K562 (cell line): ENCODE measurements around the gene CST6. TPM values are rescaled to one million over a fixed set of nuclear protein-coding genes. Genes with fewer than 3 reads are reported as not detected.

Experiments used
- ATF1 ChIP-seq, 2 experiments: fragments of 450-650 bp in 1 of 2; IDR thresholded peaks; 2 replicates each; pipeline ENCODE4 v1.6.1; 2016; ENCODE audit warnings: missing compliant biosample characterization in 1 of 2, missing genetic modification characterization in 1 of 2
- ATF3 ChIP-seq, 2 experiments: fragments of 450-650 bp in 1 of 2; sonication (generic) in 1 of 2; formaldehyde crosslinking in 1 of 2; IDR thresholded peaks in 1 of 2; conservative IDR thresholded peaks in 1 of 2; 2 replicates each; pipeline versions ENCODE4 v1.6.1 to v1.8.1; 2016 to 2023; ENCODE audit warnings: mild to moderate bottlenecking in 2 of 2, moderate library complexity in 2 of 2, inconsistent platforms in 1 of 2, missing genetic modification reagents in 1 of 2
- ATF7 ChIP-seq: fragments of 450-650 bp; IDR thresholded peaks from 2 replicates; pipeline ENCODE4 v1.7.1; 2014; ENCODE audit warnings: mild to moderate bottlenecking, moderate library complexity
- CBX3 ChIP-seq, 2 experiments: IDR thresholded peaks; 1 replicate in 1 of 2; 2 replicates in 1 of 2; pipeline ENCODE4 v1.6.1; 2012; ENCODE audit warnings: inconsistent platforms in 2 of 2, low read length in 2 of 2, borderline replicate concordance in 1 of 2, control low read depth in 1 of 2
- CTBP1 ChIP-seq: fragments of 450-650 bp; IDR thresholded peaks from 2 replicates; pipeline ENCODE4 v1.6.1; 2016; ENCODE audit warnings: borderline replicate concordance
- EZH2 ChIP-seq: IDR thresholded peaks from 2 replicates; pipeline ENCODE4 v1.6.1; 2012; ENCODE audit warnings: low read depth, mild to moderate bottlenecking, inconsistent platforms, low read length, borderline replicate concordance
- HMBOX1 ChIP-seq: sonication (generic); IDR thresholded peaks from 2 replicates; pipeline ENCODE4 v1.6.1; 2016
- HMG20A ChIP-seq: fragments of 450-650 bp; formaldehyde crosslinking; conservative IDR thresholded peaks from 2 replicates; pipeline ENCODE4 v1.4.0; 2020; ENCODE audit warnings: mild to moderate bottlenecking, mixed read lengths
- HOMEZ ChIP-seq: fragments of 250-450 bp; sonication (Bioruptor Pico); IDR thresholded peaks from 2 replicates; pipeline ENCODE4 v1.4.0; 2020; ENCODE audit warnings: mild to moderate bottlenecking, moderate library complexity
- HSF4 ChIP-seq: fragments of 250-450 bp; sonication (Bioruptor Pico); IDR thresholded peaks from 2 replicates; pipeline ENCODE4 v2.1.2; 2022; ENCODE audit warnings: mild to moderate bottlenecking, moderate library complexity, borderline replicate concordance
- KDM4B ChIP-seq, 2 experiments: fragments of 450-650 bp in 1 of 2; sonication (generic) in 1 of 2; IDR thresholded peaks; 2 replicates each; pipeline ENCODE4 v1.6.1; 2016 to 2017; ENCODE audit warnings: borderline replicate concordance in 2 of 2, antibody characterized with exemption in 1 of 2, low read depth in 1 of 2, mild to moderate bottlenecking in 1 of 2
- L3MBTL2 ChIP-seq: fragments of 450-650 bp; IDR thresholded peaks from 2 replicates; pipeline ENCODE4 v1.6.1; 2016; ENCODE audit warnings: mild to moderate bottlenecking, moderate library complexity
- MAFF ChIP-seq: IDR thresholded peaks from 2 replicates; pipeline ENCODE4 v1.6.1; 2012; ENCODE audit warnings: low read length, improper control_type of control experiment
- MITF ChIP-seq: IDR thresholded peaks from 2 replicates; pipeline ENCODE4 v1.6.1; 2014; ENCODE audit warnings: antibody characterized with exemption
- MLX ChIP-seq, 2 experiments: fragments of 450-650 bp in 1 of 2; sonication (generic) in 1 of 2; formaldehyde crosslinking; conservative IDR thresholded peaks; 2 replicates each; pipeline versions ENCODE4 v1.4.0 to v1.8.1; 2020 to 2022; ENCODE audit warnings: mild to moderate bottlenecking in 1 of 2, missing genetic modification reagents in 1 of 2
- NFYB ChIP-seq: IDR thresholded peaks from 2 replicates; pipeline ENCODE4 v1.6.1; 2011; ENCODE audit warnings: mild to moderate bottlenecking, moderate library complexity; ENCODE audit not compliant: insufficient read length; ENCODE audit errors: extremely low read depth
- NR2C2 ChIP-seq, 2 experiments: fragments of 200-800 bp in 1 of 2; sonication (Bioruptor generic) in 1 of 2; sonication (generic) in 1 of 2; formaldehyde crosslinking in 1 of 2; IDR thresholded peaks; 2 replicates each; pipeline versions ENCODE4 v1.6.1 to v1.8.0; 2016 to 2022; ENCODE audit warnings: mild to moderate bottlenecking in 1 of 2, missing compliant biosample characterization in 1 of 2, missing genetic modification characterization in 1 of 2, missing genetic modification reagents in 1 of 2
- OTX1 ChIP-seq: fragments of 450-650 bp; formaldehyde crosslinking; IDR thresholded peaks from 2 replicates; pipeline ENCODE4 v1.4.0; 2022; ENCODE audit warnings: mild to moderate bottlenecking
- SMARCA4 ChIP-seq: fragments of 450-650 bp; IDR thresholded peaks from 2 replicates; pipeline ENCODE4 v1.6.1; 2016
- ZNF146 ChIP-seq: IDR thresholded peaks from one replicate; pipeline ENCODE4 v1.6.1; 2018; ENCODE audit warnings: missing compliant biosample characterization; ENCODE audit not compliant: unreplicated experiment
- ZNF75A ChIP-seq: fragments of 450-650 bp; formaldehyde crosslinking; IDR thresholded peaks from 2 replicates; pipeline ENCODE4 v1.4.0; 2020; ENCODE audit warnings: mild to moderate bottlenecking
- polyA plus RNA-seq, 8 experiments: library from polyadenylated mRNA; depleted of rRNA in 4 of 8; stranded (reverse) in 5 of 8; unstranded in 3 of 8; fragments of >200 nt; fragmentation: Nextera tagmentation in 2 of 8; fragmentation: Illumina TruSeq in 1 of 8; extraction: Ambion mirVana in 2 of 8; extraction: Trizol in 1 of 8; gene quantifications; 2 replicates each; pipeline versions ENCODE4 v1.2.1 to v1.2.3, GENCODE V29; 2011 to 2014; ENCODE audit warnings: inconsistent platforms in 1 of 8, missing spikeins in 1 of 8
- total RNA-seq, 7 experiments: library from RNA; depleted of rRNA in 6 of 7; stranded (reverse); fragments of >200 nt in 6 of 7; fragmentation: Illumina TruSeq in 2 of 7; extraction: Trizol in 2 of 7; gene quantifications; 2 replicates each; pipeline versions ENCODE4 v1.2.1 to v1.2.3, GENCODE V29; 2011 to 2021; ENCODE audit warnings: low replicate concordance in 1 of 7

Gene CST6
- total and polyA plus RNA-seq, 9 of the 15 experiments (the other 6 are each of a cell fraction or from before 2014, with no cell fraction given) = not detected

- peak; percentile 98 for TF ChIP-seq NR2C2 (CRISPR knock-in tag; IDR thresholded peaks at IDR 0.05)
- TF ChIP-seq NR2C2 (tag; IDR thresholded peaks at IDR 0.05) = peak; percentile 100
- TF ChIP-seq NFYB = no peak
- TF ChIP-seq ZNF75A (CRISPR knock-in tag) = 0 out of 2 replicates have a peak, but pooled peaks have one; percentile 46
- TF ChIP-seq ZNF146 (CRISPR knock-in tag) = no peak
- TF ChIP-seq HMG20A = no peak
- no peak for TF ChIP-seq HSF4 (CRISPR knock-in tag)
- peak; percentile 84 for TF ChIP-seq ATF7
- no peak for TF ChIP-seq EZH2
- no peak for TF ChIP-seq ATF1 (CRISPR knock-in tag; IDR thresholded peaks at IDR 0.05)
- TF ChIP-seq ATF1 (tag; IDR thresholded peaks at IDR 0.05) = peak; percentile 90
- TF ChIP-seq SMARCA4 = 0 out of 2 replicates have a peak, but pooled peaks have one; percentile 11
- 0 out of 2 replicates have a peak, but pooled peaks have one; percentile 3 for TF ChIP-seq MITF
- TF ChIP-seq KDM4B (IDR thresholded peaks at IDR 0.05; ENCODE audit: borderline replicate concordance in 2 of 2, low read depth in 1 of 2) = peak in 1 of 2 experiments; percentile 95; a peak in 2 of 4 replicates
- TF ChIP-seq OTX1 (CRISPR knock-in tag) = peak; percentile 84; the same call in 1 of the 2 replicates
- peak; percentile 90 for TF ChIP-seq CTBP1
- peak; percentile 76; the same call in 1 of the 2 replicates for TF ChIP-seq L3MBTL2
- peak in 1 of 2 experiments; percentile 98; a peak in 2 of 3 replicates for TF ChIP-seq CBX3 (IDR thresholded peaks at IDR 0.05; ENCODE audit: borderline replicate concordance in 1 of 2, low read length in 2 of 2)
- 0 out of 4 replicates have a peak, but pooled peaks of 1 of the 2 experiments have one; percentile 78 for TF ChIP-seq MLX (CRISPR knock-in tag; conservative IDR thresholded peaks at IDR 0.05)
- no peak for TF ChIP-seq HOMEZ (CRISPR knock-in tag)
- no peak for TF ChIP-seq MAFF
- TF ChIP-seq ATF3 (IDR thresholded peaks at IDR 0.05) = peak; percentile 28; the same call in 1 of the 2 replicates
- peak; percentile 72 for TF ChIP-seq ATF3 (CRISPR knock-in tag; conservative IDR thresholded peaks at IDR 0.05)
- no peak for TF ChIP-seq HMBOX1
Observed at GRCh38 chr11:66001942-66002647, 9.7 kb upstream of the CST6 start, which contains the start of the genes BANF1 and EIF1AD (continued).
